Measurements from ENCODE around the gene APOBEC4. TPM values are rescaled to one million over a fixed set of nuclear protein-coding genes. Genes with fewer than 3 reads are reported as not detected.
"Not testable (repeated sequence)": the region's sequence is repeated elsewhere in the genome, so short reads cannot be mapped to it uniquely, and the experiment has no call there.

Gene APOBEC4
- total and polyA plus RNA-seq, 2 of the 13 experiments (the other 11 are each of a cell fraction or from before 2014, with no cell fraction given): not detected

DNA sequence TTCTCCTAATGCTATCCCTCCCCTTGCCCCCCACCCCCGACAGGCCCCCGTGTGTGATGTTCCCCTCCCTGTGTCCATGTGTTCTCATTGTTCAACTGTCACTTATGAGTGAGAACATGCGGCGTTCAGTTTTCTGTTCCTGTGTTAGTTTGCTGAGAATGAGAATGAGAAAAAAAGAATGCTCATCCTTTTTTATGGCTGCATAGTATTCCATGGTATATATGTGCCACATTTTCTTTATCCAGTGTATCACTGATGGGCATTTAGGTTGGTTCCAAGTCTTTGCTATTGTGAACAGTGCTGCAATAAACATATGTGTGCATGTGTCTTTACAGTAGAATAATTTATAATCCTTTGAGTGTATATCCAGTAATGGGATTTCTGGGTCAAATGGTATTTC lies 26.2 kb upstream of the APOBEC4 start:
- H3K4me2 ChIP-seq (ENCODE audit: low read depth, low read length); POLR2A ChIA-PET; H3K9ac ChIP-seq (ENCODE audit: insufficient read depth, low read depth, low read length); H3K4me3 ChIP-seq (replicated peaks in 1 of 3; ENCODE audit: insufficient read depth in 1 of 3, low read depth in 2 of 3, low read length in 3 of 3); H3K27me3 ChIP-seq (ENCODE audit: control insufficient read depth in 1 of 2, insufficient read depth in 2 of 2, low read length in 2 of 2); H3K9me3 ChIP-seq (ENCODE audit: low read length); BruUV-seq (replicated peaks); H3K27ac ChIP-seq (ENCODE audit: extremely low read length, insufficient read depth, low read length); H3K36me3 ChIP-seq (replicated peaks in 1 of 2; ENCODE audit: control insufficient read depth in 1 of 2, insufficient read depth in 2 of 2, low read length in 2 of 2); H4K20me1 ChIP-seq (ENCODE audit: insufficient read depth, low read length); in situ Hi-C loops (cut with HindIII; ENCODE audit: extremely low pct_ligation_motif_present, low pct_unique_long_range_greater_than_20kb); ATAC-seq; H3K79me2 ChIP-seq (ENCODE audit: insufficient read depth, low read length); FAIRE-seq; DNase-seq (ENCODE audit: low spot score); intact Hi-C loops (cut with micrococcal nuclease; ENCODE audit: unreplicated experiment); H2AFZ ChIP-seq (ENCODE audit: low read length); CTCF ChIA-PET (ENCODE audit: low intra/inter-chr PET ratio, low total read pairs): not testable (repeated sequence)
- peaks cover 20% of the 10 kb centered on the region for H3K4me1 ChIP-seq (ENCODE audit: insufficient read depth, low read length)
- 100% methylated on average over 4 of the region's 4 CpGs for WGBS (ENCODE audit: low lambda C conversion rate)

DNA sequence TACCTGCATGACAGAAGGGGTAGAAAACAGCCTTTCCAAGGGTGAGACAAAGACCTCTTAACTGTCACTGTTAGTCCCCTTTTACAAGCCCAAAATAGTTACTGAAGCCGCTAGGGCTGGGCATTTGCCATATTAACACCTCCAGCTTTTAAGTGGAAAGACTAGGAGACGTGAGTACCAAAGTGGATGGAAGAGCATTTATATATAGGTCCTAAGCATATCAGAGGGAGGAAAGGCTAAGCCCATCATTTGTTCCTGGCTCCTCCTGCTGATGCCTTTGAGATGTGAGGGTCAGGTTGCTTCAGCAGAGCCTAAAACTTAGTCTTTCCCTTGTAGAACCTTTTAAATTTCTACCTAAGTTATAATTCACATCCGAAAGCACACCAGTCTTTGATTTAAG lies 25.7 kb upstream of the APOBEC4 start:
- Histone ChIP-seq H3K27ac (ENCODE audit: extremely low read length, insufficient read depth, low read length) (no peak overlapping the region), H3K36me3 (replicated peaks in 1 of 2; ENCODE audit: control insufficient read depth in 1 of 2, insufficient read depth in 2 of 2, low read length in 2 of 2) (no peaks in the 10 kb centered on the region), H2AFZ (ENCODE audit: low read length) (no peak overlapping the region), H3K4me2 (ENCODE audit: low read depth, low read length) (no peak overlapping the region), H3K4me1 (ENCODE audit: insufficient read depth, low read length) (peaks cover 20% of the 10 kb centered on the region), H4K20me1 (ENCODE audit: insufficient read depth, low read length) (no peaks in the 10 kb centered on the region), H3K27me3 (ENCODE audit: control insufficient read depth in 1 of 2, insufficient read depth in 2 of 2, low read length in 2 of 2) (no peaks in the 10 kb centered on the region), H3K79me2 (ENCODE audit: insufficient read depth, low read length) (no peaks in the 10 kb centered on the region), H3K9ac (ENCODE audit: insufficient read depth, low read depth, low read length) (no peak overlapping the region), H3K9me3 (ENCODE audit: low read length) (no peaks in the 10 kb centered on the region), H3K4me3 (replicated peaks in 1 of 3; ENCODE audit: insufficient read depth in 1 of 3, low read depth in 2 of 3, low read length in 3 of 3) (no peak overlapping the region)
- 96% methylated on average over 3 of the region's 3 CpGs for WGBS (ENCODE audit: low lambda C conversion rate)
- intact Hi-C loops (cut with micrococcal nuclease; ENCODE audit: unreplicated experiment) (no loop called here), in situ Hi-C loops (cut with HindIII; ENCODE audit: extremely low pct_ligation_motif_present, low pct_unique_long_range_greater_than_20kb) (no loop called here)
- ChIA-PET CTCF (ENCODE audit: low intra/inter-chr PET ratio, low total read pairs) (no interaction called here), POLR2A (no interaction called here)
- TF ChIP-seq SCMH1 (CRISPR knock-in tag; IDR thresholded peaks at IDR 0.05; ENCODE audit: borderline replicate concordance) (no peak), ZNF44 (CRISPR knock-in tag; IDR thresholded peaks at IDR 0.05) (no peak), KDM3A (CRISPR knock-in tag; IDR thresholded peaks at IDR 0.05; ENCODE audit: low read depth) (no peak)
- TF ChIP-seq, protein P1, sequence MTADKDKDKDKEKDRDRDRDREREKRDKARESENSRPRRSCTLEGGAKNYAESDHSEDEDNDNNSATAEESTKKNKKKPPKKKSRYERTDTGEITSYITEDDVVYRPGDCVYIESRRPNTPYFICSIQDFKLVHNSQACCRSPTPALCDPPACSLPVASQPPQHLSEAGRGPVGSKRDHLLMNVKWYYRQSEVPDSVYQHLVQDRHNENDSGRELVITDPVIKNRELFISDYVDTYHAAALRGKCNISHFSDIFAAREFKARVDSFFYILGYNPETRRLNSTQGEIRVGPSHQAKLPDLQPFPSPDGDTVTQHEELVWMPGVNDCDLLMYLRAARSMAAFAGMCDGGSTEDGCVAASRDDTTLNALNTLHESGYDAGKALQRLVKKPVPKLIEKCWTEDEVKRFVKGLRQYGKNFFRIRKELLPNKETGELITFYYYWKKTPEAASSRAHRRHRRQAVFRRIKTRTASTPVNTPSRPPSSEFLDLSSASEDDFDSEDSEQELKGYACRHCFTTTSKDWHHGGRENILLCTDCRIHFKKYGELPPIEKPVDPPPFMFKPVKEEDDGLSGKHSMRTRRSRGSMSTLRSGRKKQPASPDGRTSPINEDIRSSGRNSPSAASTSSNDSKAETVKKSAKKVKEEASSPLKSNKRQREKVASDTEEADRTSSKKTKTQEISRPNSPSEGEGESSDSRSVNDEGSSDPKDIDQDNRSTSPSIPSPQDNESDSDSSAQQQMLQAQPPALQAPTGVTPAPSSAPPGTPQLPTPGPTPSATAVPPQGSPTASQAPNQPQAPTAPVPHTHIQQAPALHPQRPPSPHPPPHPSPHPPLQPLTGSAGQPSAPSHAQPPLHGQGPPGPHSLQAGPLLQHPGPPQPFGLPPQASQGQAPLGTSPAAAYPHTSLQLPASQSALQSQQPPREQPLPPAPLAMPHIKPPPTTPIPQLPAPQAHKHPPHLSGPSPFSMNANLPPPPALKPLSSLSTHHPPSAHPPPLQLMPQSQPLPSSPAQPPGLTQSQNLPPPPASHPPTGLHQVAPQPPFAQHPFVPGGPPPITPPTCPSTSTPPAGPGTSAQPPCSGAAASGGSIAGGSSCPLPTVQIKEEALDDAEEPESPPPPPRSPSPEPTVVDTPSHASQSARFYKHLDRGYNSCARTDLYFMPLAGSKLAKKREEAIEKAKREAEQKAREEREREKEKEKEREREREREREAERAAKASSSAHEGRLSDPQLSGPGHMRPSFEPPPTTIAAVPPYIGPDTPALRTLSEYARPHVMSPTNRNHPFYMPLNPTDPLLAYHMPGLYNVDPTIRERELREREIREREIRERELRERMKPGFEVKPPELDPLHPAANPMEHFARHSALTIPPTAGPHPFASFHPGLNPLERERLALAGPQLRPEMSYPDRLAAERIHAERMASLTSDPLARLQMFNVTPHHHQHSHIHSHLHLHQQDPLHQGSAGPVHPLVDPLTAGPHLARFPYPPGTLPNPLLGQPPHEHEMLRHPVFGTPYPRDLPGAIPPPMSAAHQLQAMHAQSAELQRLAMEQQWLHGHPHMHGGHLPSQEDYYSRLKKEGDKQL (CRISPR knock-in tag; IDR thresholded peaks at IDR 0.05; ENCODE audit: low read depth): no peak
- TF ChIP-seq, protein P2, sequence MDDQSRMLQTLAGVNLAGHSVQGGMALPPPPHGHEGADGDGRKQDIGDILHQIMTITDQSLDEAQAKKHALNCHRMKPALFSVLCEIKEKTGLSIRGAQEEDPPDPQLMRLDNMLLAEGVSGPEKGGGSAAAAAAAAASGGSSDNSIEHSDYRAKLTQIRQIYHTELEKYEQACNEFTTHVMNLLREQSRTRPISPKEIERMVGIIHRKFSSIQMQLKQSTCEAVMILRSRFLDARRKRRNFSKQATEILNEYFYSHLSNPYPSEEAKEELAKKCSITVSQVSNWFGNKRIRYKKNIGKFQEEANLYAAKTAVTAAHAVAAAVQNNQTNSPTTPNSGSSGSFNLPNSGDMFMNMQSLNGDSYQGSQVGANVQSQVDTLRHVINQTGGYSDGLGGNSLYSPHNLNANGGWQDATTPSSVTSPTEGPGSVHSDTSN (CRISPR knock-in tag; IDR thresholded peaks at IDR 0.05; ENCODE audit: borderline replicate concordance): no peak
- no TSS peak for BruUV-seq (replicated peaks)
- DNase-seq (ENCODE audit: low spot score): no peak
- FAIRE-seq: no peak
- ATAC-seq: no peak
